GM19395 (cell line): Measurements from ENCODE around the gene GPR15LG.

Experiments used
- ATAC-seq: cut with Tn5 transposase; IDR thresholded peaks from one replicate; pipeline ENCODE4 v1.9.1; 2021; ENCODE audit warnings: mild to moderate bottlenecking, moderate library complexity; ENCODE audit not compliant: unreplicated experiment

Gene GPR15LG

DNA sequence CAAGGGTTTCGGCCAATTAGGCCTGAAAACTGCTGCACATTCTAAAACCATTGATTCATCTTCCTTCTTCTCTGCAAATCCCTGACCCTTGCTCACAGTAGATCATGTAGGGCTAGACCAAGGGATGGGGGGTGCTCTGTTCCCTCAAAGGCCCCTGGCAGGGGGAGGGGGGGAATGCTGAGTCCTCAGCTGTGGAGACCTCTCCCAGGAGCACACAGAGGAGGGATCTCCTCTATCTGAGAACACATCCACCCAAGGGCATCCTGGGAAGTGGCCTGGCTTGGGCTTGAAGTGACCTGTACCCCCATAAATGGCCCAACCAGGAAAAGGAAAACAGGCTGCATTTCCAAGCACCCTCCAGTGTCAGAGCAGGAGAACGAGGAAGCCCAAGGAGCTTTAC is 19.7 kb downstream of the GPR15LG start:
- no peak for ATAC-seq

- peak; percentile 29 for ATAC-seq
Measured at GRCh38 chr10:84193846-84194423, 20.3 kb downstream of the GPR15LG start.

GRCh38 chr10:84194424-84195043 is 20.9 kb downstream of the GPR15LG start, which contains the start of gene CDHR1:
Gene CDHR1 (plus strand): TSS chr10:84194537. CDS start chr10:84194761, 224 bp downstream.
- peak; percentile 65 for ATAC-seq

- peak; percentile 10 for ATAC-seq
Measured at GRCh38 chr10:84195044-84195830, 21.6 kb downstream of the GPR15LG start.

DNA sequence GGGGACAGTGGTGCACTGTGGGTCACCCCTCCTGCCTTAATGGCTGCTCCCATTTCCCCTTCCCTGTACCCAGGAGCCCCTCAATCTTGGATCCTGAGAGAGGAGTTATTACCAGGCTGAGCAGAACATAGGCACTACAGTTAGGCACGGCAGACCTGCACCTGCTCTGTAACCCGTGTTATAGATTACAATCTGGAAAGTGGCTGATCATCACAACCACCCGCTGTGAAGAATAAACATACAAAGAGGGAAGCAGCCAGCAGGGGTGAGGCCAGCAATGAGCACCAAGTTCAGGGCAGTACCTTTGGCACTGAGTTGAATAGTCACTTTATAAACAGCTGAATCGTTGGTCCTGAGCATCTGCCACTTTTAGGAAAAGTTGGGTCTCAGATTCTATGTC is 22.5 kb downstream of the GPR15LG start:
- no peak for ATAC-seq

DNA sequence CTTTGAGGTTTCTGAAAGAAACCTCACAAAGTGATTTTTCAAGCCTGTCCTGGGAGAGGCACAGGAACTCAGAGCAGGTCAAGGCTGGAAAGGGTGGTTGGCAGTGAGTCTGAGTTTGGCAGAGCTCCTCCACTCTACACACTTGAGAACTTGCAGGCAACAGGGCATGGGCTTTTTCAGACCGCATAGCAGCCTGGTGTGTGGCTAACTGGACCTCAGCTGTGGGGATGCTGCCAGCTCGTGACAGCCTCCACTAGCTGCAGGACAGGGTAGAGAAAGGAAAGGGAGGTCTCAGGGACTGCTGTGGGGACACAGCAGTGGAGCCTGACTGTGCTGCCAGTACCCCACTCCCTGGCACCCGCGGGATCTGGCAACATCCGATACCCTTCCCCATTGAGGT is 23.3 kb downstream of the GPR15LG start:
- no peak for ATAC-seq

- ATAC-seq: no peak
Measured at GRCh38 chr10:84197643-84198042, 24.0 kb downstream of the GPR15LG start.

DNA sequence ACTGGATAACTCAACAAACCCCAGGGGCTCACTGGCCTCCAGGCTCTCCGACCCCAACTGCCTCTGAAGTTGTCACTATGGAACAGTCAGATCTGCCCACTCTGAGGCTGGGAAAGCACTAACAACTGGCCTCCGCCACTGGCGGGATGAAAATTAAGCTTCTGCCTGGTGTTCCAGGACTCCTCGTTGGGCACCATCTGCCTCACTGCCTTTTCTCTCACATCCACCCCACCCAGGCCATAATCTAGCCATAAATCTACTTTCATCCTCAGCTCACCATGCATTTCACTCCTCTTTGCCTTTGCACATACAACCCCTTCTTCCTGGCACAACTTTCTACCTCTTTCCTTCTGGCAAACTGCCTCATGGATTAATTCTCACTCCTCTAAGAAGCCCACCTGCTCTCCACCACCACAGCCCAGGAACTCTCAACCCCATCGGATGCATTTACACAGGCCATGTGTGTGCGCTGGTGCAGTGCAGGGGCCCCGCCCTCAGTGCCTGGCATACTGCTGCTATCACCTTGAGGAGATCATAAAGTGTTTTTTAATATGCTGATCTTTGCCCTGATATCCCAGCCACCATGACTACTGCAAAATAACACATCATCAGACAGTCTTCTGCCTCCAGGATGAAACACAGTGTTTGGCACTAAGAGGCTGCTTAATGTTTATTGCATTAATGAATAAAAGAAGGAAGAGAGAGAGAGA is 24.8 kb downstream of the GPR15LG start:
- no peak for ATAC-seq

DNA sequence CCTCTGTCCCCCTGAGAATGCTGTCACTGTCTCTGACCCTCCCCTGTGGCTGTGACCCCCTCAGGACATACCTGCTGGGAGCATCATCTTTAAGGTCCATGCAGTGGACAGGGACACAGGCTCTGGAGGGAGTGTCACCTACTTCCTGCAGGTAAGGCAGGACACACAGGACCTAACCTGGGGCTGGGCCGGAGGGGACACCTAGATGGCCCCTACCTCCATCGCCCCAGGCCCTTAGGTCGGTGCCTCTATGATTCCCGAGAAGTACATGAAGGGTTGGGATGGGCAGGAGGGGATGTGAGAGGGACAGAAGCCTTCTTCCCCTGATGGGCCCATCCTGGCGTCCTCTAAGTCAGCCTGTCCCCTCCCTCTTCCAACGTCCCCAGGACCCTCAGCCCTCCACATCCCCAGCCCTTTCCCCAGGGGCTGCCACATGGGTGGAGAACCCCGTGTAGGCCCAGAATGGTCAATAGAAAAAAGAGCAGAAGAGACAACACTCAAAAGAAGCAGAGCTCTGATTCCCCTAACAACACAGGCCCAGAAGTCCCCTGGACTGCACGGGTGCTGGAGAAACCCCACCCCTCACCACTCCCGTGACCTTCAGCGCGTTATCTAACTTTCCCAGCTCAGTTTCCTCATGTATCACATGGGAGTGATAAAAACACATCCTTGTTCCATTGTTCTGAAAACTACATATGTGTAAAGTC is 27.1 kb downstream of the GPR15LG start:
- ATAC-seq: no peak

GRCh38 chr10:84201244-84201606 is 27.6 kb downstream of the GPR15LG start:
- ATAC-seq: no peak

DNA sequence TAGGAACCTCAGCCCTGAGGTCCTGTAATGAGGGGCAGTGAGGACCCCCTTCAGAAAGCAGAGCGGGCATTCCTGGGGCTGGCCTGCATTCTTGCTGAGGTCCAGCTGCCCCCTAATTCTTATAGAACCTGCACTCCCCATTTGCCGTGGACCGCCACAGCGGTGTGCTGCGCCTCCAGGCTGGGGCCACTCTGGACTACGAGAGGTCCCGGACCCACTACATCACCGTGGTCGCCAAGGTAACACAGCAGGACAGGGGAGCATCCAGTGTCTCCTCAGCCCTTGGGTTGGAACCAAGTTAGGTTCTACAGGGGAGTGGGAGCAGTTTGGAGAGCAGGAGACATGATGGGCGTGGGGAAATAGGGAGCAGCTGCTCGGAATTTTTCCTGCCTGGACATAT is 28.1 kb downstream of the GPR15LG start:
- no peak for ATAC-seq

DNA sequence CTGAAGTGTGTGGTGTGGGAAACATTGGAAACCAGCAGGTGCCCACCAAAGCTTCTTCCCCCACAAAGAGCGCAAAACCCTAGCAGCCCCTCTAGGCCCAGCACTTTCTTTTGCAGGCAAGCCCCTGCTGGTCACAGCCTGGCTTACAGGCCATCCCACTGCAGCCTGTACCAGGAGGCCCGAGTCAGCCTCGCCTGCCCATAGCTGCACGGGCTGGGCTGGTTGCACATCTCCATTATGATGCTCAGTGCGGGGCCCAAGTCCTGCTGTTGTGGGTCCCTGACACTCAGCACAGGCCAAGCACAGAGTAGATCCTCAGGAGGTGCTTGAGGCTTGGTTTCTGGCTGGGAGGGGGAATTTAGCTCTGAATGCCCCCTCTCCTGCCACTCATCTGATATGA is 28.7 kb downstream of the GPR15LG start:
- no peak for ATAC-seq

DNA sequence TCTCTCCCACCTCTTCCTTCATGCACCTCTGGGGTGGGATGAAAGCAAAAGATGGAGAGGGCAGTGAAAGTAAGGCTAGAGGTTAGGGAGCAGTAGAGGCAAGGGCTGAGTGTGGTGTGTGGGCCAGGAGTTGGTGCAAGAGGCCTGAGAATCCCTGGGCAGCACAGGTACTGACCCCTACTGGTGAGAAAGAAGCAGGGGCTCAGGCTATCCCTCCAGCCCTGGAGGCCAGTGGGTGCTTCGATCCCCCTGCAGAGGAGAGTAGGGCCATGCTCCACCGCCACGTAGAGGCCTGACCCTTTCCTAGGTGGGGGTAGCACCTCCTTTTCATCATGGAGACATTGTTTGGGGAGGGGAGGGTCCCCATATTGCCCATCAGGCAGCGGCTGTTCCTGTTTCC is 30.5 kb downstream of the GPR15LG start:
- ATAC-seq: peak; percentile 61

DNA sequence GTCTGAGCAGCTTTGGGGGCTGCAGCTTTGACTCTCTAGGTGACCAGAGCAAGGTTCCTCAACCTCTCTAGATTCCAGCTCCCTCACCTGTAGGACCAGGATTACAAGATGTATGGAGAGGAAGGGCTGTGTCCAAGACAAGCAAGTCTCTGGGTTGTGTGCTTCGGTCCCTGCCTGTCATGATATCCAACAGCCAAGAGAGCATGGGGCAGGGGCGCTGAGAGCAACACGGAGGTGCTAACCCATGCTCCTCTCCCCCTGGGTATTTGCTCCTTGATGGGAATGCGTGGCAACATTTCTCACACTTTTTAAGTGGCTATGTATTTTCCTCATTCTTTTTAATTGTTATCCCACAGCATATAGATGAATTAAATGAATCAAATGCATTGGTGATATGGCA is 31.0 kb downstream of the GPR15LG start:
- ATAC-seq: no peak

DNA sequence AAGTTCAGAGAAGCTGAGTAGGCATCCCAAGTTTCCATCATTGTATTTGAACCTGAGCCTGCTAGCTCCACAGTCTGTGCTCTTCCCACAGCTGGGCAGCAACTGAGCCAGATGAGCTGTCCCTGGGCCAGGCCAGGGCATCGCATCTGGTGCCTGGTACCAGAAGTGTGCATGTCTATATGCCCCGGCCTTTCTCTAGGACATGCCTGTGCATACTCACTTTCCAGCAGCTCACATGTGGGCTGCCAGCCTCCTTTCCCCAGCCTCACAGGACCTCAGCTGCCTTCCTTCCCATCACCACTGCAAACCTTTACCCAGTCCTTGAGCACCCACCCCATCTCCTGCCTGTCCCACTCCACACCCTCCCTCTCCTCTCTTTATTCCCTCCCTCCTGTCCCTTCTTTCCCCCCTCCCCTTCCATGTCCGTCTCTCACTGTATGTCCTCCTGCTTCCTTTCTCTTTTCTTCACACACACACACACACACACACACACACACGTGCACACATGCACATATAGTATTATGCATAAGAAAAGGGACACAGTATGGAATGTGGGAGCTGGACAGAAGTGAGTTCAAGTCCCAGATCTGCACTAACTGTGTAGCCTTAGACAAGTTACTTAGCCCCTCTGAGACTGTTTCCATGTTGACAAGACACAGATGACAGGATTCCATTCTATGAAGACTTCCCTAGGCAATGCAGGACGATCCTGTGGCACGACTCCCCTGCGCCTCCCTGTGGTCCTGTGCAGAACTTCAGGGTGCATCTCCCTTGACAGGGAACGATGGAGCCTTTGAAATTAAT is 31.6 kb downstream of the GPR15LG start:
- ATAC-seq: peak; percentile 85

GRCh38 chr10:84205853-84206525 is 32.4 kb downstream of the GPR15LG start:
- ATAC-seq: no peak

GRCh38 chr10:84208023-84208422 is 34.4 kb downstream of the GPR15LG start:
- no peak for ATAC-seq

GRCh38 chr10:84211566-84211965 is 38.0 kb downstream of the GPR15LG start:
- no peak for ATAC-seq

- no peak for ATAC-seq
Measured at GRCh38 chr10:84212014-84212413, 38.4 kb downstream of the GPR15LG start.

DNA sequence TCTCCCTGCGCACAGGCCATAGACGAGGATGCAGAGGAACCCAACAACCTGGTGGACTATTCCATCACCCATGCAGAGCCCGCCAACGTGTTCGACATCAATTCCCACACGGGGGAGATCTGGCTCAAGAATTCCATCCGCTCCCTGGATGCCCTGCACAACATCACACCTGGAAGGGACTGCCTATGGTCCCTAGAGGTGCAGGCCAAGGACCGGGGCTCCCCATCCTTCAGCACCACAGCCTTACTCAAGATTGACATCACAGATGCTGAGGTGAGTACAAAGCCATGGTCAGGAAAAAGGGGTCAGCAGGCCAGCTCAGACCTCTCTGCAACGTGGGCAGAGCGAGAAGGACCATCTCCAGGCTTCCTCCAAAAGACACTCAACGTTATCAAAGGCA is 39.5 kb downstream of the GPR15LG start:
- ATAC-seq: no peak
